Skeletal muscle satellite cell (primary cell): ENCODE results near the gene KLHL7. TPM values are rescaled to one million over a fixed set of nuclear protein-coding genes. Genes with fewer than 3 reads are reported as not detected.
A peak's percentile ranks its signal among the peaks of the same experiment; 100 is the strongest.

Source experiments
- H3K27me3 ChIP-seq: 2 replicates; pipeline ENCODE4 v1.7.0; 2013; ENCODE audit warnings: low read length; ENCODE audit not compliant: control insufficient read depth, insufficient read depth
- H3K36me3 ChIP-seq: 2 replicates; pipeline ENCODE4 v1.7.0; 2013; ENCODE audit warnings: mild to moderate bottlenecking, control low read depth, low read length; ENCODE audit not compliant: insufficient read depth
- H3K4me1 ChIP-seq: 2 replicates; pipeline ENCODE4 v1.7.0; 2013; ENCODE audit warnings: low read length; ENCODE audit not compliant: control insufficient read depth, insufficient read depth
- H3K4me2 ChIP-seq: 2 replicates; pipeline ENCODE4 v1.7.0; 2013; ENCODE audit warnings: mild to moderate bottlenecking, low read length
- H3K4me3 ChIP-seq: 2 replicates; pipeline ENCODE4 v1.7.0; 2013; ENCODE audit warnings: low read length
- H3K9ac ChIP-seq: 2 replicates; pipeline ENCODE4 v1.7.0; 2013; ENCODE audit warnings: mild to moderate bottlenecking, low read depth, low read length, moderate library complexity
- H3K9me3 ChIP-seq: replicated peaks from 2 replicates; pipeline ENCODE4 v1.7.0; 2013; ENCODE audit warnings: mild to moderate bottlenecking, control low read depth, low read length
- total RNA-seq: library from RNA; depleted of rRNA; stranded (reverse); fragments of >200 nt; gene quantifications from 2 replicates; pipeline ENCODE4 v1.2.3, GENCODE V29; 2012; rRNA removed

Gene KLHL7, protein sequence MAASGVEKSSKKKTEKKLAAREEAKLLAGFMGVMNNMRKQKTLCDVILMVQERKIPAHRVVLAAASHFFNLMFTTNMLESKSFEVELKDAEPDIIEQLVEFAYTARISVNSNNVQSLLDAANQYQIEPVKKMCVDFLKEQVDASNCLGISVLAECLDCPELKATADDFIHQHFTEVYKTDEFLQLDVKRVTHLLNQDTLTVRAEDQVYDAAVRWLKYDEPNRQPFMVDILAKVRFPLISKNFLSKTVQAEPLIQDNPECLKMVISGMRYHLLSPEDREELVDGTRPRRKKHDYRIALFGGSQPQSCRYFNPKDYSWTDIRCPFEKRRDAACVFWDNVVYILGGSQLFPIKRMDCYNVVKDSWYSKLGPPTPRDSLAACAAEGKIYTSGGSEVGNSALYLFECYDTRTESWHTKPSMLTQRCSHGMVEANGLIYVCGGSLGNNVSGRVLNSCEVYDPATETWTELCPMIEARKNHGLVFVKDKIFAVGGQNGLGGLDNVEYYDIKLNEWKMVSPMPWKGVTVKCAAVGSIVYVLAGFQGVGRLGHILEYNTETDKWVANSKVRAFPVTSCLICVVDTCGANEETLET
- 24.1 and 28.4 TPM in 2 replicates for total RNA-seq

DNA sequence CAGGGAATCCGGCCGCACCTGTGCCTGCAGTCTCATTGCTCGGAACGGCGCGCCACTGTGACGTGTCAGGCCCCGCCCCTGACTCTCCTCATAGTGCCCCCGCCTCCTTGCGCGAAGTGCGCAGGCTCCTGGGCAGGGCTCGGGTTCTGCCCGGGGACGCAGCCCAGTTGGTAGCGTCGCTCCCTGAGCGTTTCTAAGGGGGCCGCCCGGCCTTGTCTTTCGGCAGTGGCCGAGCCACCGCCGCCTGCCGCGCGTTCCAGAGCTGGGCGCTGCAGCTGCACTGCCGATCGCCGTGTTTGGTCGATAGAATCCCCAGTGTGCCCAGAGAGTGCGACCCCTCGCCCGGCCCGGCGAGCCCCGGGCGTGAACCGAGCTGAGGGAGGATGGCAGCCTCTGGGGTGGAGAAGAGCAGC, at the start of gene KLHL7:
TSS of gene KLHL7 (plus strand) at position 142 of the 413 bp plus-strand sequence. CDS start at position 384, 242 bp downstream.
- Histone ChIP-seq H3K4me1 (peaks cover 23% of the 10 kb centered on the region), H3K4me2 (peak within 1 kb of the TSS; percentile 88), H3K9ac (peak within 1 kb of the TSS; percentile 96), H3K27me3 (no peaks in the 10 kb centered on the region), H3K36me3 (no peaks in the 10 kb centered on the region), H3K4me3 (peak within 1 kb of the TSS; percentile 93), H3K9me3 (no peaks in the 10 kb centered on the region)

DNA sequence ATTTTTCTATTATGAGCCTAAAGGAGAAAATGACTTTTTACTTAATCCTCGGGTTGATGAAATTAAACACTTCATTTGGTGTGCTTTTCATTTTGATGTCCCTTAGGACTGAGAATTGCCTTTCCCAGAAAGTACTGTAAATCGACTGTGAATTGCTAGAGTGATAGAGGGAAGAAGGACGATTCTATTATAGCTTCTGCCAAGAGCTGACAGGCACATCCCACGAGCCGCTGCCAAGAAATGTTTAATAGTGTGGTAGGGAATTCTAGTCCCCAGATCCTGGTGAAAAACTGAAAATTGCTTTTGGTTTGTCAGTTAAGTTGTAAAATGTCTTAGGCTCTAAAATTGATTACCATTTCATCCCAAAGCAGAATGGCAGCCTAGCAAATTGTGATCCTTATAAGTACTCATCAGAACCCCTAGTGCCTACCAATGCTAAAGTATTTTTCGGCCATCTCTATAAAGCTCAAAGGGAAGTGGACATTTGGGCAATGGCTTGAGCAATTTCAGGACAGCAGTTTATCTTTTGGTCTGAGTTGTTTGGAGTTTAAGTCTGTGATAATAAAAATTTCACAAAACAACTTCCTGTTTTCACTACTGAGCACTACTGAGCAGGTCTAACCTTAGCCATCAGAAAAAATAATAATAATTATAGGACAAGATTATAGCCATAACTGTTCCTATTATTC, 47.0 kb upstream of the KLHL7 start:
- no peaks in the 10 kb centered on the region for H3K9me3 ChIP-seq
- H3K4me3 ChIP-seq, result no peak overlapping the region
- H3K36me3 ChIP-seq, result no peaks in the 10 kb centered on the region
- H3K4me1 ChIP-seq, result peaks cover 12% of the 10 kb centered on the region
- H3K9ac ChIP-seq, result no peak overlapping the region
- H3K4me2 ChIP-seq, result peak overlapping the region; percentile 22
- H3K27me3 ChIP-seq, result no peaks in the 10 kb centered on the region

DNA sequence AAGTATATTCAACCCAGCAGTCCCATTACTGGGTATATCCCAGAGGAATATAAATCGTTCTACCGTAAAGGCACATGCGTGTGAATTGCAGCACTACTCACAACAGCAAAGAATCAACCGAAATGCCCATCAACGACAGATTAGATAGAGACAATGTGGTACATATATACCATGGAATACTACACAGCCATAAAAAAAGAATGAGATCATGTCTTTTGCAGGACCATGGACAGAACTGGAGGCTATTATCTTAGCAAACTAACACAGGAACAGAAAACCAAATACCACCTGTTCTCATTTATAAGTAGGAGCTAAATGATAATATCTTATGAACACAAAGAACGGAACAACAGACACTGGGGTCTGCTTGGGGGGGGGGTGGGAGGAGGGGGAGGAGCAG, 44.3 kb upstream of the KLHL7 start:
- H3K36me3 ChIP-seq, result no peaks in the 10 kb centered on the region
- no peaks in the 10 kb centered on the region for H3K9me3 ChIP-seq
- no peak overlapping the region for H3K4me2 ChIP-seq
- H3K4me1 ChIP-seq, result peaks cover 17% of the 10 kb centered on the region
- no peak overlapping the region for H3K4me3 ChIP-seq
- no peaks in the 10 kb centered on the region for H3K27me3 ChIP-seq
- H3K9ac ChIP-seq, result no peak overlapping the region

DNA sequence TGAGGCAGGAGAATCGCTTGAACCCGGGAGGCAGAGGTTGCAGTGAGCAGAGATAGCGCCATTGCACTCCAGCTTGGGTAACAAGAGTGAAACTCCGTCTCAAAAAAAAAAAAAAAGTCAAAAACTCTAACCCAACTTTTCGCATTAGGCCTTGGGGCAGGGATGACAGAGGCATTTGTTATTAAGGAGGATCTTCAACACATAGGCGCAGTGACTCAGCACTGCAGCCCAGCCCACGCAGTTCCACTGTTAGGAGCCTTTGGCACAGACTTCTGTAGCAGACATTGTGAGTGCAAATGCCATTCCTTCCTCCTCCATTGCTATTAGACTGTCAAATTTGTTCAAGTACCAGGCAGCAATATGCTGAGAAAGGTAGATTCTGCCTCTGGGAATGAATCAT, 43.1 kb upstream of the KLHL7 start:
- no peak overlapping the region for H3K9ac ChIP-seq
- no peaks in the 10 kb centered on the region for H3K27me3 ChIP-seq
- H3K4me3 ChIP-seq, result no peak overlapping the region
- H3K9me3 ChIP-seq, result no peaks in the 10 kb centered on the region
- H3K36me3 ChIP-seq, result no peaks in the 10 kb centered on the region
- H3K4me1 ChIP-seq, result peaks cover 27% of the 10 kb centered on the region
- H3K4me2 ChIP-seq, result no peak overlapping the region

DNA sequence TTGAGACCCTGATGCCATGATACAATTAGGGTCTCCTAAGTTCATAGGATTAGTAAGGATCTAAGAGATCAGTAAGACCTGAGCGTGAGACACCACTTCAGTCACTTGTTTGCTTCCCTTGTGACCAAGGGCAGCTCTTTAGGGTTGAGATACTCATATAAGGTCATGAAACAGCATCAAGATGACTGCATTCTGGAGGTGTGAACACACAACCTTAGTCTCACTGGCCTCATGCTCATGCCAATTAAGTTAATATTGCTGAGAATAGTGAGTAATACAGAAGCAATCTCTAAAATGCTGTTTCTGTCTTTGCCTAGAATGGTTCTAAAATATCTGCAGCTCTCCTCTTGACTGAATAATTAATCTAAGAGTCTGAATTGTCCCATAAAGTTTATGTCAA, 39.6 kb upstream of the KLHL7 start:
- Histone ChIP-seq H3K9me3 (no peaks in the 10 kb centered on the region), H3K4me1 (peaks cover 24% of the 10 kb centered on the region), H3K4me3 (no peak overlapping the region), H3K4me2 (no peak overlapping the region), H3K27me3 (no peaks in the 10 kb centered on the region), H3K36me3 (no peaks in the 10 kb centered on the region), H3K9ac (no peak overlapping the region)

DNA sequence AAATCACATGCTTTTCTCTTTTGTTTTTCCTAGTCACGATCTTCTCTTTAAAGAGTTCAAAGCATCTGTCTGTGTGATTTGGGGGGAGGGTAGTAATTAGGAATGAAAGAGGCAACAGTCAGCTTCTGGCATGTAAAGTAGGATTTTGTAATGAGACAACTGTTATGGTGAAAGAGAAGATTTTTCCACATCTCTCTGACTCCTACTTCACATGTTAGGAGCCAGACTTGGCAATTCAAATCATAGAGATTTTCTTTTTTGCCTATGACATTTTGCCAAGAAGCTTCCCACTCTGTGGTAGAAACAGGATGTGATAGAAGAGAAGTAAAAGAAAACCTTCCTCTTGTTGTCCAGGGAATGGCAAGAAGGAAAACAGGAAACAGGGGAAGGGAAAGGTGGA, 38.3 kb upstream of the KLHL7 start:
- Histone ChIP-seq H3K9ac (no peak overlapping the region), H3K4me2 (peak overlapping the region; percentile 5), H3K36me3 (no peaks in the 10 kb centered on the region), H3K9me3 (no peaks in the 10 kb centered on the region), H3K4me3 (no peak overlapping the region), H3K4me1 (peaks cover 24% of the 10 kb centered on the region), H3K27me3 (no peaks in the 10 kb centered on the region)

DNA sequence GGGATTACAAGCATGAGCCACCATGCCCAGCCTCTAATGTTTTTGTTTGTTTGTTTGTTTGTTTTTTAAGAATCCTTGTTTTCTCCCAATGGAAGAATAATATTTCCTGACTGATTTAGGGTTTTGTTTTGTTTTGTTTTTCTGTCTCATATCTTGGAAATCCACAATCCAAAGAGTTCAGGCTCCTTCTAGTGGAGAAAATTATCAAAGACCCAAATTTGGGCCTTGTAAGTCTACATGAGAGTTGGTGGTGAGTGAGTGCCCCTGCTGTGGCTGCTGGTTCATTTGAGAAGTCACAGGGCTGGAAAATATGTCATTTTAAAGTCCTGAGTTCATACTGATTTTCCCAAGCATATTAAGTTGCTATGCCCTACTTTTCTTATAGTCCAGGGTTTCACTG, 33.5 kb upstream of the KLHL7 start:
- H3K9me3 ChIP-seq, result no peaks in the 10 kb centered on the region
- H3K4me1 ChIP-seq, result peaks cover 11% of the 10 kb centered on the region
- H3K4me2 ChIP-seq, result no peak overlapping the region
- H3K27me3 ChIP-seq, result no peaks in the 10 kb centered on the region
- no peak overlapping the region for H3K9ac ChIP-seq
- H3K4me3 ChIP-seq, result no peak overlapping the region
- no peaks in the 10 kb centered on the region for H3K36me3 ChIP-seq

DNA sequence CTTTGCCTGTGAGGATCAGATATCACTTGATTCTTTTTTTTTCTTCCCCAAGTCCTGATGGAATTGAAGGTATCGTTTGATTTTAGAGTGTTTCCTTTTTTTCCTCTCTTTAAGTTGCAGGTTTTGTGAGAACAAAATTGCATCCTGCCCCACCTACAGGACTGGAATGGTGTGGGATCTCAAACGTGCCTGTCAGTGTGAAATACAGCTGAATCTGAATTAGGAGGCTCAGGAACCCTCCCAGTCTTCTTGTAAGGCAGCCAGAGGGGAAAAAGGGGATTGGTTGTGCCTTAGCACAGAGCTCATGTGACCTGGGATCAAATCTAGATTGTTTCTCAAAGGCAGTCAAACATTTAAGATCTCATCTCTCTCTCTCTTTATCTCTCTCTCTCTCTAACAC, 32.7 kb upstream of the KLHL7 start:
- H3K4me1 ChIP-seq, result peaks cover 5% of the 10 kb centered on the region
- H3K9me3 ChIP-seq, result no peaks in the 10 kb centered on the region
- H3K4me3 ChIP-seq, result no peak overlapping the region
- H3K4me2 ChIP-seq, result no peak overlapping the region
- H3K9ac ChIP-seq, result no peak overlapping the region
- H3K36me3 ChIP-seq, result no peaks in the 10 kb centered on the region
- H3K27me3 ChIP-seq, result no peaks in the 10 kb centered on the region

DNA sequence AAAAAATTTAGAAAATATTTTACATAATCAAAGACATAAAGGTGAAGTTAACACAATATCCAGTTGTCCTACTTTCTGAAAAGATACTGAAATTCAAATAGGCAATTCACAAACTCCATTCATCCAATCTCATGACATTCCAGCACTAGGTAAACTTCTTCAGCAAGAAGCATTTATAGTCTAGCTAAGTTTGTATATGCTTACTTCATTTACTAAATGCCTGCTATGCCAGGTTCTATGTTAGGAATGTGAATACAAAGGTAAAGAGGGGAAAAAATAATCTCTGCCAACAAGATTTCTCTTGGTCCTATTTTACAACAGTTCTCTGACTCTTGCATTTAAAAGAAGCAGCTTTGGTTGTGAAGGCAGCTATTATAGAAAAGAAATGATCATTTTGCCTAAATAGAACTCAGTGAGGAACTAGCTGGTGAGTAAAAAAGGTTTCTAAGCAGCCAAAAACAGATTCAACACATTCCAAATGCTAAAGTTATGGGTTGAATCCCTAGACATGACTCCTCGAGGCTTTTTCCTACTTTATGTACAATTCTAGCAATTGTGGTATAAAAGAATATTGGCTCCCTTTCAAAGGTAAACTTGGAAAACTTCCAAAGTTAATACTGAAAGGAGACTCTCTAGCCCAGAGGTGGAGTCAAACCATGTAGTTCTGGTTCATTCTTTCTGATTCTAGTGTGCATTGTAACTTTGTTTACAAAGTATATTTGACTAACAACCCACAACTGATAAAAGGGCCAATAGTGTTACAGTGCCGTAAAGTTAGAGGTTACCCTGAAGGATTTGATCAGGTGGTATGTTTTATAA, 30.9 kb upstream of the KLHL7 start:
- H3K9me3 ChIP-seq, result no peaks in the 10 kb centered on the region
- H3K4me1 ChIP-seq, result peaks cover 5% of the 10 kb centered on the region

DNA sequence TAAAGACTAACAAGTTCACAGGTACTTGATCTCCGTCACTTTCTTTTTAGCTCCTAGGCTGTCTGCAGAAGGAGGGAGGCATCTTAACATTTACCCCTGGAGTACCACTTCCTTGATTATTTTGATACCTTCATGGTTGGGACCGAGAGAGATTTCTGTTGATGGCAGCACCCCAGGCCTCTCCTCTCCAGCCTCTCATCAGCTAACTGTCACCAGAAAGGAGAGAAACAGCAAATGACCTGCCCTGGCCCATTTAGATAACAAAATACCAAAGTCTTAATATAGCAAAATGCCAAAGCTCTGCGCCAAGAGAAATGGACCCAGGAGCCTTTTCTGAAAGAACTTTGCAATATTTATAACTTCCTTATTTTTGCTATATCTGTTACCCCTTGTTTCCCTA, 30.0 kb upstream of the KLHL7 start:
- H3K9ac ChIP-seq, result no peak overlapping the region
- no peaks in the 10 kb centered on the region for H3K27me3 ChIP-seq
- no peaks in the 10 kb centered on the region for H3K9me3 ChIP-seq

More for the DNA sequence above, 30.9 kb upstream of the KLHL7 start:
- H3K4me3 ChIP-seq, result no peak overlapping the region
- no peaks in the 10 kb centered on the region for H3K36me3 ChIP-seq
- no peak overlapping the region for H3K9ac ChIP-seq
- no peaks in the 10 kb centered on the region for H3K27me3 ChIP-seq
- no peak overlapping the region for H3K4me2 ChIP-seq

DNA sequence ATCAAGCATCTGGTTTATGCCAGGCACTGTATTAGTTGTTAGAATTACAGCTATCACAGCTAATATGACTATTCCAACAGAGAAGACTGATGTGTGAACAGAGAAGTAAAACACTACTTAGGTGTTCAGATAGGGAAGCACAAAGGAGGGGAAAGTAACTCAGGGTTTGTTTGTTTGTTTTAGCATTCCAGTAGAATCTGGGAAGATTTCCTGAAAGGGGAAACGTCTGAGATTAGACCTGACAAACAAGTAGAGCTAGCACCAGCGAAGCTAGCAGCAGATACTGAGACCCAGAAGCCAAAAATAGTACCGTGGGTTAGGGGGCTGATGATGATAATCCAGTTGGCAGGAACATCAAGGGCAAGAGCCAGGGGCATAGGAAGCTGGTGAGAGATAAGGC, 28.8 kb upstream of the KLHL7 start:
- Histone ChIP-seq H3K27me3 (no peaks in the 10 kb centered on the region), H3K9ac (no peak overlapping the region), H3K4me2 (no peak overlapping the region), H3K4me1 (peaks cover 5% of the 10 kb centered on the region), H3K36me3 (no peaks in the 10 kb centered on the region), H3K4me3 (no peak overlapping the region), H3K9me3 (no peaks in the 10 kb centered on the region)

More for the DNA sequence above, 30.0 kb upstream of the KLHL7 start:
- Histone ChIP-seq H3K4me3 (no peak overlapping the region), H3K4me1 (peaks cover 5% of the 10 kb centered on the region), H3K4me2 (no peak overlapping the region), H3K36me3 (no peaks in the 10 kb centered on the region)
